Mesenchymal stem cell (in vitro differentiated cells and primary cell): ENCODE data around the gene TUB.

Experiments used
- DNase-seq: peaks from one replicate; pipeline ENCODE4 v3.0.0-alpha.2; 2013
- H2AFZ ChIP-seq: one replicate; pipeline ENCODE4 v1.6.1; 2013; ENCODE audit warnings: low read depth, mild to moderate bottlenecking, control low read depth, inconsistent platforms, low read length, moderate library complexity
- H2AK5ac ChIP-seq: 2 replicates; pipeline ENCODE4 v1.6.1; 2013; ENCODE audit warnings: low read length, moderate library complexity, mild to moderate bottlenecking, inconsistent platforms; ENCODE audit not compliant: severe bottlenecking
- H2BK120ac ChIP-seq: one replicate; pipeline ENCODE4 v1.6.1; 2013; ENCODE audit warnings: low read depth, mild to moderate bottlenecking, inconsistent platforms, low read length, moderate library complexity
- H2BK12ac ChIP-seq, 2 experiments: one replicate each; pipeline ENCODE4 v1.6.1; 2013; ENCODE audit warnings: inconsistent platforms in 2 of 2, low read length in 2 of 2, mild to moderate bottlenecking in 2 of 2, moderate library complexity in 2 of 2, control low read depth in 1 of 2
- H2BK15ac ChIP-seq: one replicate; pipeline ENCODE4 v1.6.1; 2013; ENCODE audit warnings: mild to moderate bottlenecking, low read depth, inconsistent platforms; ENCODE audit not compliant: poor library complexity, severe bottlenecking
- H2BK5ac ChIP-seq: 2 replicates; pipeline ENCODE4 v1.6.1; 2013; ENCODE audit warnings: low read depth, mild to moderate bottlenecking, low read length, control low read depth, inconsistent platforms; ENCODE audit not compliant: poor library complexity, severe bottlenecking
- H3K14ac ChIP-seq, 2 experiments: one replicate each; pipeline ENCODE4 v1.6.1; 2013; ENCODE audit warnings: inconsistent platforms in 2 of 2, low read length in 2 of 2, control low read depth in 1 of 2, mild to moderate bottlenecking in 1 of 2, moderate library complexity in 1 of 2
- H3K18ac ChIP-seq, 2 experiments: one replicate each; pipeline ENCODE4 v1.6.1; 2013; ENCODE audit warnings: inconsistent platforms in 2 of 2, low read length in 2 of 2, control low read depth in 1 of 2, low read depth in 1 of 2, mild to moderate bottlenecking in 1 of 2
- H3K23ac ChIP-seq, 2 experiments: one replicate each; pipeline ENCODE4 v1.6.1; 2013; ENCODE audit warnings: inconsistent platforms in 2 of 2, low read length in 2 of 2, mild to moderate bottlenecking in 2 of 2, moderate library complexity in 2 of 2, control low read depth in 1 of 2
- H3K27ac ChIP-seq: 2 replicates; pipeline ENCODE4 v1.5.1; 2013; ENCODE audit warnings: mild to moderate bottlenecking, moderate library complexity, low read length, control low read depth, inconsistent platforms; ENCODE audit not compliant: poor library complexity, severe bottlenecking
- H3K27me3 ChIP-seq, 2 experiments: 2 replicates each; pipeline versions ENCODE4 v1.6.1 to v1.7.0; 2013; ENCODE audit warnings: low read length in 2 of 2, mild to moderate bottlenecking in 2 of 2, moderate library complexity in 2 of 2, control low read depth in 1 of 2, inconsistent platforms in 1 of 2; ENCODE audit not compliant: control insufficient read depth in 1 of 2, insufficient read depth in 1 of 2
- H3K36me3 ChIP-seq, 2 experiments: 2 replicates each; pipeline versions ENCODE4 v1.6.1 to v1.7.0; 2013; ENCODE audit warnings: low read length in 2 of 2, control low read depth in 1 of 2, inconsistent platforms in 1 of 2, low read depth in 1 of 2, mild to moderate bottlenecking in 1 of 2; ENCODE audit not compliant: insufficient read depth in 2 of 2, control insufficient read depth in 1 of 2
- H3K4ac ChIP-seq, 2 experiments: one replicate each; pipeline ENCODE4 v1.6.1; 2013; ENCODE audit warnings: inconsistent platforms in 2 of 2, low read length in 2 of 2, mild to moderate bottlenecking in 2 of 2, moderate library complexity in 2 of 2, control low read depth in 1 of 2, low read depth in 1 of 2
- H3K4me1 ChIP-seq: 2 replicates; pipeline ENCODE4 v1.6.1; 2013; ENCODE audit warnings: low read depth, low read length, control low read depth; ENCODE audit not compliant: control insufficient read depth, insufficient read depth
- H3K4me2 ChIP-seq: 2 replicates; pipeline ENCODE4 v1.6.1; 2013; ENCODE audit warnings: low read length, mild to moderate bottlenecking, inconsistent platforms; ENCODE audit not compliant: poor library complexity, severe bottlenecking
- H3K4me3 ChIP-seq, 2 experiments: 2 replicates each; pipeline versions ENCODE4 v1.5.1 to v1.7.0; 2013; ENCODE audit warnings: low read length in 2 of 2, mild to moderate bottlenecking in 2 of 2, control low read depth in 1 of 2, low read depth in 1 of 2; ENCODE audit not compliant: insufficient read depth in 1 of 2
- H3K79me1 ChIP-seq: replicated peaks from 2 replicates; pipeline ENCODE4 v1.6.1; 2013; ENCODE audit warnings: mild to moderate bottlenecking, control low read depth, low read length, inconsistent platforms; ENCODE audit not compliant: poor library complexity, severe bottlenecking
- H3K9ac ChIP-seq: 2 replicates; pipeline ENCODE4 v1.7.0; 2013; ENCODE audit warnings: mild to moderate bottlenecking, low read length, moderate library complexity
- H3K9me3 ChIP-seq: 2 replicates; pipeline ENCODE4 v1.7.0; 2013; ENCODE audit warnings: mild to moderate bottlenecking, low read length; ENCODE audit not compliant: control insufficient read depth
- H4K8ac ChIP-seq: one replicate; pipeline ENCODE4 v1.6.1; 2013; ENCODE audit warnings: inconsistent platforms, mild to moderate bottlenecking, low read length, moderate library complexity
- H4K91ac ChIP-seq: one replicate; pipeline ENCODE4 v1.6.1; 2013; ENCODE audit warnings: mild to moderate bottlenecking, low read length, inconsistent platforms
- whole genome bisulfite sequencing: methylation state at CpG from one replicate; pipeline ENCODE4 v1.1.7; 2013; ENCODE audit warnings: mixed read lengths; 5-methylcytosine and 5-hydroxymethylcytosine counted together

TUB gene

GRCh38 chr11:8049084-8049483, 31.9 kb upstream of the TUB start:
- Histone ChIP-seq H3K4me2 (no peak overlapping the region), H3K4me1 (no peaks in the 10 kb centered on the region)
- WGBS = 71% methylated on average over 2 of the region's 3 CpGs

GRCh38 chr11:8055091-8055835, 25.7 kb upstream of the TUB start:
- Histone ChIP-seq H4K8ac (peak overlapping the region; percentile 55), H2BK15ac (no peak overlapping the region), H3K79me1 (no peaks in the 10 kb centered on the region), H3K9me3 (no peaks in the 10 kb centered on the region), H3K4me3 (no peak overlapping the region), H3K18ac (no peak overlapping the region), H3K4me1 (no peaks in the 10 kb centered on the region), H3K36me3 (no peaks in the 10 kb centered on the region), H3K23ac (no peak overlapping the region), H2AK5ac (no peak overlapping the region), H3K27ac (no peak overlapping the region), H3K4me2 (no peak overlapping the region), H3K14ac (peak overlapping the region in 1 of 2 experiments; percentile 55), H2BK12ac (no peak overlapping the region), H4K91ac (no peak overlapping the region), H2BK120ac (no peak overlapping the region), H3K27me3 (peaks cover 0 to 14% of the 10 kb centered on the region in 2 experiments), H3K4ac (peak overlapping the region in 1 of 2 experiments; percentile 39), H2AFZ (no peak overlapping the region), H2BK5ac (no peak overlapping the region), H3K9ac (no peak overlapping the region)
- no peak for DNase-seq
- WGBS = 51% methylated on average over 7 of the region's 7 CpGs

More at GRCh38 chr11:8049084-8049483, 31.9 kb upstream of the TUB start:
- Histone ChIP-seq H2AK5ac (no peak overlapping the region), H3K4me3 (no peak overlapping the region), H2BK12ac (no peak overlapping the region), H3K27me3 (peaks cover 0 to 31% of the 10 kb centered on the region in 2 experiments), H3K9me3 (no peaks in the 10 kb centered on the region), H2AFZ (no peak overlapping the region), H3K18ac (no peak overlapping the region), H3K79me1 (no peaks in the 10 kb centered on the region), H4K91ac (no peak overlapping the region), H3K27ac (no peak overlapping the region), H3K9ac (no peak overlapping the region), H4K8ac (no peak overlapping the region), H2BK15ac (no peak overlapping the region), H3K14ac (no peak overlapping the region), H3K23ac (no peak overlapping the region), H2BK5ac (no peak overlapping the region), H3K36me3 (no peaks in the 10 kb centered on the region), H2BK120ac (no peak overlapping the region), H3K4ac (no peak overlapping the region)
- DNase-seq = no peak

DNA sequence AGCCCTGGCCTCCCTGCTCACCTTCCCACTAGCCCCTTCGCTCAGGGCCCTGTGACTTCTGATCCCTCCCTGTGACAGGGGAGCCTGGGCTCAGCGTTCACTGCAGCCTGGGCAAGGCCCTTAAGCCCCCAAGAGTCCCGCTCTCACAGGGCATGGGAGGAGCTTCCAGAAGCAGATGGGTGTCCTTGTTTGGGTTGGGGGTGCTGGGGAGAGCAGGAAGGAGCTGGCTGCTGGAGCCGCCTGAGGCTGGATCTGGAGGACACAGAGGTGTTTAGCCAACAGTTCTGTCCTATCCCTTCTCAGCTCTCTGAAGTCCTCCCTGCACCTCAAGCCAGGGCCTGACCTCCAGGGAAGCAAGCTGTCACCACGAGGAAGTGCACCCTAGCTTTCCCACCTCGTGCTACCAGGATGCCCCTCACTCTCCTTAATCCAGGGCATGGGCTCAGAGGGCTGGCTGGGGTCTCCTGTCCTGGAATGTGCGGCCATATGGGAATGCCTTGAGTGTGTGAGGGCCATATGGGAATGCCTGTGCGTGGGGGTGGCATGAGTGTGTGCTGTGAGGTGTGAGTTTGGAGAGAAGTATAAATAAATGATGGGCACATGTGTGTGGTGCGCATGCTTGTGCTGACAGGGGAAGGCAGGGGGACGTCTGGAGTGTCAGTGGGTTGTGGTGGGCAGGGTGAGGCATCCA, 25.0 kb upstream of the TUB start:
- Histone ChIP-seq H3K4me1 (no peaks in the 10 kb centered on the region), H3K4me2 (no peak overlapping the region), H3K14ac (no peak overlapping the region), H2BK120ac (no peak overlapping the region), H3K4me3 (peak overlapping the region in 1 of 2 experiments; percentile 21), H2AFZ (no peak overlapping the region), H3K27ac (no peak overlapping the region), H3K23ac (no peak overlapping the region), H3K27me3 (peaks cover 0 to 14% of the 10 kb centered on the region in 2 experiments), H3K9ac (no peak overlapping the region), H2AK5ac (no peak overlapping the region), H4K8ac (no peak overlapping the region), H3K18ac (no peak overlapping the region), H2BK15ac (no peak overlapping the region), H2BK12ac (no peak overlapping the region), H3K4ac (peak overlapping the region in 1 of 2 experiments; percentile 39), H3K9me3 (no peaks in the 10 kb centered on the region), H3K36me3 (no peaks in the 10 kb centered on the region), H3K79me1 (no peaks in the 10 kb centered on the region), H4K91ac (peak overlapping the region; percentile 34), H2BK5ac (no peak overlapping the region)
- DNase-seq = no peak
- 82% methylated on average over 10 of the region's 10 CpGs for WGBS

- no peak overlapping the region for H2AFZ ChIP-seq
- no peak overlapping the region for H2BK5ac ChIP-seq
- peak overlapping the region in 1 of 2 experiments; percentile 32 for H2BK12ac ChIP-seq
- no peak overlapping the region for H2AK5ac ChIP-seq
- H3K14ac ChIP-seq = no peak overlapping the region
- no peak overlapping the region for H3K27ac ChIP-seq
- no peaks in the 10 kb centered on the region for H3K36me3 ChIP-seq
- H3K27me3 ChIP-seq = peaks cover 0 to 14% of the 10 kb centered on the region in 2 experiments
- no peak overlapping the region for H3K4me2 ChIP-seq
- H2BK15ac ChIP-seq = no peak overlapping the region
- no peak overlapping the region for H4K8ac ChIP-seq
- H3K4me3 ChIP-seq = no peak overlapping the region
- WGBS = 70% methylated on average over 11 of the region's 12 CpGs
- no peak overlapping the region for H3K18ac ChIP-seq
- no peaks in the 10 kb centered on the region for H3K4me1 ChIP-seq
- no peaks in the 10 kb centered on the region for H3K79me1 ChIP-seq
- no peak overlapping the region for H4K91ac ChIP-seq
- H3K4ac ChIP-seq = no peak overlapping the region
- H2BK120ac ChIP-seq = no peak overlapping the region
- no peak overlapping the region for H3K23ac ChIP-seq
- H3K9me3 ChIP-seq = no peaks in the 10 kb centered on the region
- H3K9ac ChIP-seq = peak overlapping the region; percentile 79
- DNase-seq = peak; percentile 74
Observed at GRCh38 chr11:8056810-8057463, 24.1 kb upstream of the TUB start.
